Activated T-helper 1 cell treated with Interleukin-2 at 50 U/mL for 16 hours (primary cell): ENCODE results near the gene SUN3.
A peak's percentile ranks its signal among the peaks of the same experiment; 100 is the strongest.

Experiments
- DNase-seq: peaks from one replicate; pipeline ENCODE4 v3.0.0-alpha.2; 2020; ENCODE audit warnings: low read depth

SUN3 gene

GRCh38 chr7:48028938-48029337, at the start of gene SUN3:
SUN3 (minus strand) TSS chr7:48029107; CDS start chr7:48028938, 169 bp downstream.
- DNase-seq, result no peak

- no peak for DNase-seq
Observed at GRCh38 chr7:48078470-48078869, 49.6 kb upstream of the SUN3 start.

GRCh38 chr7:48077423-48077822, 48.5 kb upstream of the SUN3 start:
- DNase-seq, result no peak

- no peak for DNase-seq
Observed at GRCh38 chr7:48074204-48074654, 45.3 kb upstream of the SUN3 start.

GRCh38 chr7:48067475-48067874, 38.6 kb upstream of the SUN3 start:
- DNase-seq, result no peak

GRCh38 chr7:48063985-48064384, 35.1 kb upstream of the SUN3 start:
- DNase-seq, result no peak

- DNase-seq, result no peak
Observed at GRCh38 chr7:48059706-48060105, 30.8 kb upstream of the SUN3 start.

- DNase-seq, result no peak
Observed at GRCh38 chr7:48058990-48059389, 30.1 kb upstream of the SUN3 start.

GRCh38 chr7:48053736-48054135, 24.8 kb upstream of the SUN3 start:
- no peak for DNase-seq

- no peak for DNase-seq
Observed at GRCh38 chr7:48052748-48053147, 23.8 kb upstream of the SUN3 start.

GRCh38 chr7:48049850-48050249, 20.9 kb upstream of the SUN3 start:
- DNase-seq, result no peak

GRCh38 chr7:48048113-48048512, 19.2 kb upstream of the SUN3 start:
- DNase-seq, result no peak

- DNase-seq, result no peak
Observed at GRCh38 chr7:48046458-48046857, 17.6 kb upstream of the SUN3 start.

- no peak for DNase-seq
Observed at GRCh38 chr7:48045195-48045765, 16.4 kb upstream of the SUN3 start.

- no peak for DNase-seq
Observed at GRCh38 chr7:48042636-48043035, 13.7 kb upstream of the SUN3 start.

GRCh38 chr7:48042216-48042615, 13.3 kb upstream of the SUN3 start:
- no peak for DNase-seq

GRCh38 chr7:48041653-48041970, 12.7 kb upstream of the SUN3 start:
- no peak for DNase-seq

- no peak for DNase-seq
Observed at GRCh38 chr7:48040944-48041652, 12.2 kb upstream of the SUN3 start.

- DNase-seq, result no peak
Observed at GRCh38 chr7:48038815-48039506, 10.1 kb upstream of the SUN3 start.

GRCh38 chr7:48035967-48036478, 7.1 kb upstream of the SUN3 start:
- no peak for DNase-seq

- DNase-seq, result peak; percentile 74
Observed at GRCh38 chr7:48035301-48035966, 6.5 kb upstream of the SUN3 start, which contains the start of gene C7orf57. C7orf57 (plus strand) TSS chr7:48035543; CDS start chr7:48036309, 766 bp downstream.

- no peak for DNase-seq
Observed at GRCh38 chr7:48033922-48034321, 5.0 kb upstream of the SUN3 start.

GRCh38 chr7:48031111-48031510, 2.2 kb upstream of the SUN3 start:
- DNase-seq, result no peak
